ENCODE measurements around the gene RAB5IF.

RAB5IF gene

GRCh38 chr20:36614781-36615557, 9.4 kb downstream of the RAB5IF start:
- no peaks in the 10 kb centered on the region for H3K4me1 ChIP-seq (ENCODE audit: control insufficient read depth, insufficient read depth, low read length)
- no peaks in the 10 kb centered on the region for H3K27me3 ChIP-seq (ENCODE audit: control insufficient read depth, insufficient read depth, low read length)
- no peak overlapping the region for H3K9ac ChIP-seq (ENCODE audit: low read depth, low read length)
- H3K9me3 ChIP-seq (replicated peaks; ENCODE audit: low read length) = no peaks in the 10 kb centered on the region
- H3K4me2 ChIP-seq (ENCODE audit: low read length) = no peak overlapping the region
- H3K36me3 ChIP-seq (ENCODE audit: insufficient read depth, low read length) = peaks cover 43% of the 10 kb centered on the region
- H3K4me3 ChIP-seq (ENCODE audit: low read length) = no peak overlapping the region

- no peaks in the 10 kb centered on the region for H3K36me3 ChIP-seq (ENCODE audit: insufficient read depth, low read length)
Observed at GRCh38 chr20:36620917-36621316, 15.3 kb downstream of the RAB5IF start.

GRCh38 chr20:36623444-36623843, 17.9 kb downstream of the RAB5IF start:
- H3K27me3 ChIP-seq (ENCODE audit: control insufficient read depth, insufficient read depth, low read length) = no peaks in the 10 kb centered on the region
- H3K4me3 ChIP-seq (ENCODE audit: low read length) = no peak overlapping the region
- H3K4me1 ChIP-seq (ENCODE audit: control insufficient read depth, insufficient read depth, low read length) = no peaks in the 10 kb centered on the region
- H3K9me3 ChIP-seq (replicated peaks; ENCODE audit: low read length) = no peaks in the 10 kb centered on the region
- H3K9ac ChIP-seq (ENCODE audit: low read depth, low read length) = no peak overlapping the region
- H3K36me3 ChIP-seq (ENCODE audit: insufficient read depth, low read length) = no peaks in the 10 kb centered on the region
- no peak overlapping the region for H3K4me2 ChIP-seq (ENCODE audit: low read length)

More at GRCh38 chr20:36620917-36621316, 15.3 kb downstream of the RAB5IF start:
- Histone ChIP-seq H3K4me2 (ENCODE audit: low read length) (no peak overlapping the region), H3K27me3 (ENCODE audit: control insufficient read depth, insufficient read depth, low read length) (no peaks in the 10 kb centered on the region), H3K4me3 (ENCODE audit: low read length) (no peak overlapping the region), H3K9me3 (replicated peaks; ENCODE audit: low read length) (no peaks in the 10 kb centered on the region), H3K4me1 (ENCODE audit: control insufficient read depth, insufficient read depth, low read length) (no peaks in the 10 kb centered on the region), H3K9ac (ENCODE audit: low read depth, low read length) (no peak overlapping the region)

- no peak overlapping the region for H3K9ac ChIP-seq (ENCODE audit: low read depth, low read length)
- no peaks in the 10 kb centered on the region for H3K36me3 ChIP-seq (ENCODE audit: insufficient read depth, low read length)
- no peaks in the 10 kb centered on the region for H3K9me3 ChIP-seq (replicated peaks; ENCODE audit: low read length)
- H3K27me3 ChIP-seq (ENCODE audit: control insufficient read depth, insufficient read depth, low read length) = no peaks in the 10 kb centered on the region
- no peak overlapping the region for H3K4me3 ChIP-seq (ENCODE audit: low read length)
- H3K4me2 ChIP-seq (ENCODE audit: low read length) = no peak overlapping the region
- H3K4me1 ChIP-seq (ENCODE audit: control insufficient read depth, insufficient read depth, low read length) = no peaks in the 10 kb centered on the region
Observed at GRCh38 chr20:36624068-36624943, 18.7 kb downstream of the RAB5IF start.

GRCh38 chr20:36624944-36625324, 19.4 kb downstream of the RAB5IF start:
- H3K27me3 ChIP-seq (ENCODE audit: control insufficient read depth, insufficient read depth, low read length) = no peaks in the 10 kb centered on the region

GRCh38 chr20:36628076-36628475, 22.5 kb downstream of the RAB5IF start:
- no peaks in the 10 kb centered on the region for H3K27me3 ChIP-seq (ENCODE audit: control insufficient read depth, insufficient read depth, low read length)
- no peaks in the 10 kb centered on the region for H3K4me1 ChIP-seq (ENCODE audit: control insufficient read depth, insufficient read depth, low read length)
- H3K4me3 ChIP-seq (ENCODE audit: low read length) = no peak overlapping the region
- H3K9ac ChIP-seq (ENCODE audit: low read depth, low read length) = no peak overlapping the region
- no peak overlapping the region for H3K4me2 ChIP-seq (ENCODE audit: low read length)
- no peaks in the 10 kb centered on the region for H3K36me3 ChIP-seq (ENCODE audit: insufficient read depth, low read length)
- H3K9me3 ChIP-seq (replicated peaks; ENCODE audit: low read length) = no peaks in the 10 kb centered on the region

More at GRCh38 chr20:36624944-36625324, 19.4 kb downstream of the RAB5IF start:
- no peak overlapping the region for H3K9ac ChIP-seq (ENCODE audit: low read depth, low read length)
- H3K4me2 ChIP-seq (ENCODE audit: low read length) = no peak overlapping the region
- H3K9me3 ChIP-seq (replicated peaks; ENCODE audit: low read length) = no peaks in the 10 kb centered on the region
- no peak overlapping the region for H3K4me3 ChIP-seq (ENCODE audit: low read length)
- H3K4me1 ChIP-seq (ENCODE audit: control insufficient read depth, insufficient read depth, low read length) = no peaks in the 10 kb centered on the region
- H3K36me3 ChIP-seq (ENCODE audit: insufficient read depth, low read length) = no peaks in the 10 kb centered on the region

GRCh38 chr20:36629719-36630681, 24.4 kb downstream of the RAB5IF start:
- Histone ChIP-seq H3K4me2 (ENCODE audit: low read length) (no peak overlapping the region), H3K4me3 (ENCODE audit: low read length) (no peak overlapping the region), H3K4me1 (ENCODE audit: control insufficient read depth, insufficient read depth, low read length) (no peaks in the 10 kb centered on the region), H3K9ac (ENCODE audit: low read depth, low read length) (no peak overlapping the region), H3K27me3 (ENCODE audit: control insufficient read depth, insufficient read depth, low read length) (peaks cover 6% of the 10 kb centered on the region), H3K36me3 (ENCODE audit: insufficient read depth, low read length) (no peaks in the 10 kb centered on the region), H3K9me3 (replicated peaks; ENCODE audit: low read length) (no peaks in the 10 kb centered on the region)

- Histone ChIP-seq H3K9me3 (replicated peaks; ENCODE audit: low read length) (no peaks in the 10 kb centered on the region), H3K4me1 (ENCODE audit: control insufficient read depth, insufficient read depth, low read length) (no peaks in the 10 kb centered on the region), H3K9ac (ENCODE audit: low read depth, low read length) (no peak overlapping the region), H3K4me2 (ENCODE audit: low read length) (no peak overlapping the region), H3K4me3 (ENCODE audit: low read length) (no peak overlapping the region), H3K27me3 (ENCODE audit: control insufficient read depth, insufficient read depth, low read length) (peaks cover 6% of the 10 kb centered on the region), H3K36me3 (ENCODE audit: insufficient read depth, low read length) (no peaks in the 10 kb centered on the region)
Observed at GRCh38 chr20:36631646-36632045, 26.1 kb downstream of the RAB5IF start.

GRCh38 chr20:36632147-36632486, 26.5 kb downstream of the RAB5IF start:
- no peaks in the 10 kb centered on the region for H3K36me3 ChIP-seq (ENCODE audit: insufficient read depth, low read length)
- no peaks in the 10 kb centered on the region for H3K4me1 ChIP-seq (ENCODE audit: control insufficient read depth, insufficient read depth, low read length)
- H3K9me3 ChIP-seq (replicated peaks; ENCODE audit: low read length) = no peaks in the 10 kb centered on the region
- H3K4me2 ChIP-seq (ENCODE audit: low read length) = no peak overlapping the region
- peaks cover 6% of the 10 kb centered on the region for H3K27me3 ChIP-seq (ENCODE audit: control insufficient read depth, insufficient read depth, low read length)
- no peak overlapping the region for H3K9ac ChIP-seq (ENCODE audit: low read depth, low read length)
- no peak overlapping the region for H3K4me3 ChIP-seq (ENCODE audit: low read length)

- Histone ChIP-seq H3K4me1 (ENCODE audit: control insufficient read depth, insufficient read depth, low read length) (no peaks in the 10 kb centered on the region), H3K9ac (ENCODE audit: low read depth, low read length) (no peak overlapping the region), H3K4me2 (ENCODE audit: low read length) (no peak overlapping the region), H3K4me3 (ENCODE audit: low read length) (no peak overlapping the region), H3K9me3 (replicated peaks; ENCODE audit: low read length) (no peaks in the 10 kb centered on the region), H3K36me3 (ENCODE audit: insufficient read depth, low read length) (no peaks in the 10 kb centered on the region), H3K27me3 (ENCODE audit: control insufficient read depth, insufficient read depth, low read length) (peaks cover 6% of the 10 kb centered on the region)
Observed at GRCh38 chr20:36632487-36633284, 27.1 kb downstream of the RAB5IF start.
